NCI-H1694 treated with DMSO at 0.1 percent for 48 hours (cell line): ENCODE measurements around the gene SPANXC.
"Not testable (repeated sequence)": the region's sequence is repeated elsewhere in the genome, so short reads cannot be mapped to it uniquely, and the experiment has no call there.

ENCODE experiments used
- DNase-seq: peaks from one replicate; lab custom pipeline; 2025; lab: John Stamatoyannopoulos, UW

The SPANXC gene, protein sequence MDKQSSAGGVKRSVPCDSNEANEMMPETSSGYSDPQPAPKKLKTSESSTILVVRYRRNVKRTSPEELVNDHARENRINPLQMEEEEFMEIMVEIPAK

DNA sequence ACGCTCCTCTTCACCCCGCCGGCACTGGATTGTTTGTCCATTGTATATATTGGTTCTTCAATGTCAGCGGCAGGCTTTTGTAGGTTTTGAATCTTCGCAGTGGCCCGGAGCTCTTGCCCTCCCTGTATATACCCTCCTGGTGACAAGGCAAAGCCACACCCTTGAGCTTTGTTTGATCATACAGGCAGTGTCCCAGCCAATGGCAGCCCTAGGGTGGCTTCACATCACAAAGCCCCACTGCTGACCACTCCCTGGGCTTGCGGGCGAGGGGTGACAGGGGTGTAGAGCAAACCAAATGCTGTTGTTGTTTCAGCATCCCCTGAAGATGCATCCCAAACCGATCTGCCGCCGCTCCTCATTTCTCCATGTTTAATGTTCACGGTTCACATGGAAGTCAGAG lies at the start of gene SPANXC:
Gene SPANXC (minus strand): TSS at position 101 of the 400 bp plus-strand sequence. CDS start 60 bp downstream, at position 41.
- not testable (repeated sequence) for DNase-seq

DNA sequence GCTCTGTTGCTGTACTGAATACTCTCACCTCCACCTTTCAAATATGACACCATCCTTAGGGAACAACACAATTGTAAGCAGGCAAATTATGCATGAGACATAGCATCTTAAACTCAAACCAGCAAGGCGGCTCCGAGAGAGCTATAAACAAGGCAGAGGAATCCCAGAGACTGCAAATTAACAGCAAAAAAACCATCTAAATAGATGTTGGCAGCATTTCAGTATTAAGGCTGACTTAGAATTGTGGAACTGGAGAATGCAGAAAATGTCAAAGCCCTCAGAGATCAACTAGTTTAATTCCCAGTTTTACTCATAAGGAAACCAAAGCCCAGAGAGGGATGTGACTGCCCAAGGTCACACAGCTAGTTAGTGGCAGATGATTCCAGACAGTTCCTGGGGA lies 37.2 kb upstream of the SPANXC start:
- DNase-seq = no peak

DNA sequence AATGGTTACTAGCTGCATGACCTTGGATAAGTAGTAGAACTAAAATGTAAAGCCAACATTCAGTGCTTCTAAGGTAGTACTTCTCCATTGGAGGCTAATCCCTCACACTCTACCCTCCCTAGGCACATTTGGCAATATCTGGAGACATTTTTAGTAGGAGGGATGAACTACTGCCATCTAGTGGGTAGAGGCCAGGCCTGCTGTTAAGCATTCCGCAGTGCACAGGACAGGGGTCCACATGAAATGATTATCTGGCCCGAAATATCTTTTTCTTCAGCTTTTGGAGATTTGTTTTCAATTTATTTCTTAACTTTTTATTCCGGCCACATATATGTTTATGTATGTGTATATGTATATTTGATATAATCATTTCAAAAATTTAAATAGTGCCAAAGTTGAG lies 36.0 kb upstream of the SPANXC start:
- peak; percentile 1 for DNase-seq

DNA sequence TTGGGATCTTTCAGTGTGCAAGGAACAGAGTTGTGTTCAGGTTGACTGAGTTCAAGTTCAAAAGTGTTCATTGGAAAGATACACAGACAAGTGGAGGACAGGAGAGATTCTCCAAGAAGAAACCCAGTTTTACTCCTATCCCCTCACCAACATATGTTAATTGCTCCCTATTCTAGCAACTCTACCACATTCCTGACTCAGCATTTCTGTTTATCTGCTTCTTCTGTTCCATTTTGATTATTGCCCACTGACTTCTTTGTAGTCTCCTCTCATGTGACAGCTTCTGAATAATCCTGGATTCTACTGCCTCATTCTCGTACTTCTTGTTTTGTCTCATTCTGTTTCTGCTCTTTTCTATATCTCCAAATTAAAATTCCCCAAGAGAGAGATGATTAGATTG lies 15.8 kb upstream of the SPANXC start:
- DNase-seq = no peak

DNA sequence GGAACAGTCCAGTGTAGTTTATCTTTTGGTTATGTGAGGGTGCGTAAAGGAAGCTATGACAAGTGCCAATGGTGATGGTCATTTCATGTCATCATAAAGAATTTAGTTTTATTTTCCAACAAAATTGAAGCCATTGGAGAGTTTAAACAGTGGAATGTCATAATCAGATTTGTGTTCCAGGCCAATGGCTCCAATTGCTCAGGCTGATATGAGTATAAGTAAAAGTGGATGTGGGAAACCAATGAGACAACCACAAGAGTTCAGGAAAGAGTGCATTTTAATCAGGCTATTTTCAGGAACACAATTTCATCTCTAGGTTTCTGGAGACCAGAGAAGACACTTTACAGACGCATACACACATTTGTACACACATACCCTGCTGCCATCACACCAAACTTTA lies 20.7 kb downstream of the SPANXC start:
- DNase-seq = no peak

DNA sequence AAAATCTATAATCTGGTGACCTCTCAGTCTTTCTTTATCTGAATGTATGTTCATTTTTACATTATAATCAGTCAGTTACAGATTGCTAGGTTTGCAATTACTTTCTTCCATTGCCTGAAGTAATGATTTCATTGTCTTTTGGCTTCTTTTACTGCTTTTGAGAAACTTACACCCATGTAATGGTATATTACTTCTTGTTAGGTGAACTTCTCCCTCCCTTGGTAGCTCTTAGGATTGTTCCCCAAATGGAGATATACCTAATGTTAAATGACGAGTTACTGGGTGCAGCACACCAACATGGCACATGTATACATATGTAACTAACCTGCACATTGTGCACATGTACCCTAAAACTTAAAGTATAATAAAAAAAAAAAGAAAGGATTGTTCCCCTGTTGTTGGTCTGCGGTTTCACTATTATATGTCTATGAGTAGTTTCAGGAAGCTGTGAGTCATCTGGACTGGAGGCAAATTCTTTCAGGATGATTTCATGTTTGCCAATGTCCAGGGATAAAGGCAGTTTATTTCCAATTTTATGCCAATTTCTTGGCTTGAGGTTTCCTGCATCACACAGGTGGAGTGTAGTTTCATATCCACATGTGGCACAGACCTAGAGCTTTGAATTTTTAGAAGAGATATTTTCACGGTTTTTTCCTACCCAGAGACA lies 21.8 kb downstream of the SPANXC start:
- no peak for DNase-seq

DNA sequence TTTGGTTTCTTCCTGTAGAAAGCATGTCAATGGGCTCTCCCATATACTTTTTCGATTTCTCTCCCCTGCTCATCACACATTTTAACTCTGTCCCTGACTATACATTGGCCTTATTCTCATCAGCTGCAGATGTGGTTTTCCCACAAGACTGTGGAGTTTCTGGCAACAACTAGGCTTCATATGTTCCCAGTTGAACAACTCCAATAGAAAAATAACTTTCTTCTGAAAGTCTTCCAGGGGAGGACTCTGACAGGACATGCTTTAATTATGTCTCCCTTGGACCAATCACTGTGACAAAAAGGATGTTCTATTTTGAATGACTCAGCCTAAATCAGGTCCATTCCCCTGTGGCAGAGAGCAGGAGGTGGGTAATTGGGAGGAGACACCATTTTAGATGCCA lies 28.1 kb downstream of the SPANXC start:
- DNase-seq = no peak

DNA sequence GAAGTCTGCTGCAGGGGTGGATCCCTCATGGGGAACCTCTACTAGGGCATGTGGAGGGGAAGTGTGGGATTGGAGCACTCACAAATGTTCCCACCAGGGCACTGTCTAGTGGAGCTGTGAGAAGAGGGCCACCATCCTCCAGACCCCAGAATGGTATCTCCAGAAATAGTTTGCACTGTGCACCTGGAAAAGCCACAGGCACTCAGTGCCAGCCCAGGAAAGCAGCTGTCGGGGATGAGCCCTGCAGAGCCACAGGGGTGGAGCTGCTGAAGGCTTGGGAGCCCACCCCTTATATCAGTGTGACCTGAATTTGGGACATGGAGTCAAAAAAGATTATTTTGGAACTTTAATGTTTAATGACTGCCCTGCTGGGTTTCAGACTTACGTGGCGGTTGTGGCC lies 40.4 kb downstream of the SPANXC start:
- DNase-seq = no peak
